Activated CD4-positive, alpha-beta T cell treated with anti-CD3 and anti-CD28 coated beads for 1 hour (primary cell): ENCODE data around the gene EVC.
"Not testable (repeated sequence)": the region's sequence is repeated elsewhere in the genome, so short reads cannot be mapped to it uniquely, and the experiment has no call there.

Source experiments
- DNase-seq: peaks from one replicate; pipeline ENCODE4 v3.0.0-alpha.2; 2020

EVC gene

GRCh38 chr4:5854929-5855328, 143.9 kb downstream of the EVC start:
- DNase-seq = no peak

DNA sequence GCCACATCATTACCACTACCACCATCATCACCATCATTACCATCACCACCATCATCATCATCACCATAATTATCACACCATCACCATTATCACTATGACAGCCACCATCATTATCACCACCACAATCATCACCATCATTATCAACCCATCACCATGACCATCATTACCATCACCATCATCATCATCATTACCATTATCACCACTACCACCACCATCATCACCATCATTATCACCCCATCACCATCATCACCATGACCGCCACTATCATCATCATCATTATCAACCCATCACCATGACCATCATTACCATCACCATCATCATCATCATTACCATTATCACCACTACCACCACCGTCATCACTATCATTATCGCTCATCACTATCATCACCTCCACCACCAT, 145.4 kb downstream of the EVC start:
- not testable (repeated sequence) for DNase-seq

DNA sequence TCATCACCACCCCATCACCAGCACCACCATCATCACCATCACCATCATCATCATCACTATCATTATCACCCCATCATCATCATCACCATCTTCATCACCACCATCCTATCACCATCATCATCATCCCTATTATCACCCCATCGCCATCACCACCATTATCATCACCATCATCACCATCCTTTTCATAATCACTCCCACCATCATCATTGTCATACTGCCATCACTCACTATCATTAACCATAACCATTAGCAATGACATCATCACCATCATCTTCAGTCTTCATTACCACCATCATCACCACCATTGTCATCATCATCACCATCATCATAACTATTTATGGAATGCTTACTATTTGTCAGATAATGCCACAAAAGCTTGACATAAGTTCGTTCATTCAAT, 146.2 kb downstream of the EVC start:
- no peak for DNase-seq

GRCh38 chr4:5858020-5858769, 147.2 kb downstream of the EVC start:
- DNase-seq = no peak

- DNase-seq = no peak
These were observed 152.6 kb downstream of the EVC start for GRCh38 chr4:5863461-5864113.
